GM19467 (cell line): Measurements from ENCODE around the gene RAB3GAP2.
"Not testable (repeated sequence)": the region's sequence is repeated elsewhere in the genome, so short reads cannot be mapped to it uniquely, and the experiment has no call there.

Source experiments
- ATAC-seq: cut with Tn5 transposase; IDR thresholded peaks from one replicate; pipeline ENCODE4 v1.9.1; 2021; ENCODE audit warnings: mild to moderate bottlenecking, moderate library complexity; ENCODE audit not compliant: unreplicated experiment

RAB3GAP2 gene

DNA sequence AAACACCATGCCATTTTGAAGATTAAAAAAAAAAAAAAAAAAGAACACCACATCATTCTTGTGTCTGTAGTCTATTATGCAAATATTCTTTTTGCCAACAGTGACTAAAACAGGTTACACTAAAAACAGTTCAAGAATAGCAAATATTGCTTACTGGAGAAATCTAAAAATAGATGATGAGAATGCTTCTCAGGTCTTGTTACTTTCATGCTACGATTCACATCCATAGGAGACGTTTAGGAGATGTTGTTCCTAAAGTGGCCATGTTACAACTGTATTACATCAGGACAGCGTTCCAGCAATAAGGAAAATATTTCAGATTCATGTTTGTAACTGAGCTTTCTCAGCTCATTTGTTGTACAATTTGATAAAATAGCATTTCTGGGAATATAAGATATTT lies 32.3 kb downstream of the RAB3GAP2 start:
- ATAC-seq = no peak

DNA sequence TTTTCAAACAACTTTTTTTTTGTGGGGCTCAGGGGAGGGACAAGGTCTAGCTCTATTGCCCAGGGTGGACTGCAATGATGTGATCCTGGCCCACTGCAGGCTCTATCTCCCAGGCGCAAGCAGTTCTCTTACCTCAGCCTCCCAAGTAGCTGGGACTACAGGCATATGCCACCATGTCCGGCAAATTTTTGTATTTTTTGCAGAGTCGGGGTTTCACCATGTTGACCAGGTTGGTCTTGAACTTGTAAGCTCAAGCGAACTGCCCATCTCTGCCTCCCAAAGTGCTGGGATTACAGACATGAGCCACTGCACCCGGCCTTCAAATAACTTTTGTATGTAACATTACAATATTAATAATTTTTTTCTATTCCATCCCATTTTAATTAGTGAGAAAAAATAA lies 33.0 kb downstream of the RAB3GAP2 start:
- ATAC-seq = no peak

DNA sequence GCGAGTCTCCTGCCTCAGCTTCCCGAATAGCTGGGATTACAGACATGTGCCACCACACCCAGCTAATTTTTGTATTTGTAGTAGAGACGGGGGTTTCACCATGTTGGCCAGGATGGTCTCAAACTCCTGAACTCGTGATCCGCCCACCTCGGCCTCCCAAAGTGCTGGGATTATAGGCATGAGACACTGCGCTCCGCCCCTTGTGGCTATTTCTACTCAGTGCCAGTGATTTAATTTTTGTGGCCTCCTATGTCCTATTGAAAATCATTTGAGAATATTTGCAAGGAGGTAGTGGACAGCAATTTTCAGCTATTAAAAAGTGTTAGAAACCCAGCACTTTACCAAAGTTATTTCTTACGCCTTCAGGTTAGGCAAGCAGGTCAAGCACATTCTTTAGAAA lies 36.0 kb downstream of the RAB3GAP2 start:
- ATAC-seq = not testable (repeated sequence)

DNA sequence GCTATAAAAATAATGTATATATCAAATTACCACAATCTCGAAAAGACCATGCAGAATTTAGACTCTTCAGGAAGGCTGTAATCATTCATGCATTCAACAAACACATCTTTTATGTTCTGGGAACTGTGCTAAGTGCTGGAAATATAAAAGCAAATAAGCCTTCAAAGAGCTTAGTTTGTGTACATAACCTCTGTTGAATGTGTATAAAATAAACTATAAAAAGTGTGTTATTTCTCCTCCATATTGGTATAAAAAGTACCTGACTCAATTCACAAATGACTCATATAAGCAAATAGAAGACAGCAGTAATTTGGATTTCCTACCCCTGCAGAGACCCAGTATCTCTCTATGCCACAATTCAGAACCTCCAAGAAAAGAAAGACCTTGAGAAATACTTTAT lies 36.8 kb downstream of the RAB3GAP2 start:
- no peak for ATAC-seq

DNA sequence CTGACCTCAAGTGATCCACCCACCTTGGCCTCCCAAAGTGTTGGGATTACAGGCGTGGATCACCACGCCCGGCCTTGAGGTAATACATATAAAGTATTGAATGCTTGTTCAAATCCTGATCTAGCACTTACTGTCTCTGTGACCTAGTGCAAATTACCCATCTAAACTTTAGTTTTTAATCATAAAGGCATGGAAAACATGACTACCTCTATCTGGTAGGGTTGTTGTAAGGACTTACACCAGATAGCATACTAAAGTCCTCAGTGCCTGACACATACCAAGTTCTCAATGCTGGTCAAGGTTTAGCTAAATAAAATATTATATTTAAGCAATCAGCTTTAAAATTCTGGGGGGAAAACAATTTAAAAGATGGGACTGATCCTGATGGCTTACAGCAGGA lies 38.3 kb downstream of the RAB3GAP2 start:
- ATAC-seq = no peak

DNA sequence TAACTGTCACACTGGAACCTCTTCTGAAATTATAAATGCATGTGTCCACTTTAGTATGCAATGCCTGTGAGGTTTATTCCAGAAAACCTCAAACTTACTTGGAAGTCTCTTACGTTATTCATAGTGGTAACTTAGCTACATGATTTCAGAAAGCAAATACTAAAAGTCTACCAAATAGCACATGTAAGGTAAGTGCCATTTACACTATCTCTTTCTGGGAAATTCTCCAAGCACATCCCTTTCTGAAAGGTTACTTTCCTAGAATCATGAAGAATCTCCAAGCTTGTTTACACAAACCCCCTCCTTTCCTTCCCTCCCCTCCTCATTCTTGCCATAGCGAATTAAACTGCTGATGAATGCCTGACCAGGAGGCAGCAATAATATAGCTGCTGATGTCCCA lies 42.5 kb downstream of the RAB3GAP2 start:
- ATAC-seq = no peak

DNA sequence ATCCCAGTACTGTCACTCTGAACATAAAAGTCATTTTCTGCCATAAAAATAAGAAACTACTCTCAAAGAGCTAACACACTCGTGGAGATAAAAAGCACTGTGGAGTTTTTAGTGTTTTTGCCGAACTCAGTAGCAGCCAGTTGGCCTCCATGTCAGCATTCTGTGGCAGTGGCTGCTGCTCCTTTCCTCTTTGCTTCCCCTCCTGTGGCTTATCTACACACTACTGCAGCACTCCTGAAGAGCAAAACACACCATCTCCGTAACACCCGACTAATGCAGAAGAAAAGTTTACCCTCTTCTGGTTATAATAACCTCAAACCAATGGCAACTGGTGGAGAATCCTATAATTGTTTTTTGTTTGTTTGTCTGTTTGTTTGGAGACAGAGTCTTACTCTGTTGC lies 44.9 kb downstream of the RAB3GAP2 start:
- ATAC-seq = no peak

DNA sequence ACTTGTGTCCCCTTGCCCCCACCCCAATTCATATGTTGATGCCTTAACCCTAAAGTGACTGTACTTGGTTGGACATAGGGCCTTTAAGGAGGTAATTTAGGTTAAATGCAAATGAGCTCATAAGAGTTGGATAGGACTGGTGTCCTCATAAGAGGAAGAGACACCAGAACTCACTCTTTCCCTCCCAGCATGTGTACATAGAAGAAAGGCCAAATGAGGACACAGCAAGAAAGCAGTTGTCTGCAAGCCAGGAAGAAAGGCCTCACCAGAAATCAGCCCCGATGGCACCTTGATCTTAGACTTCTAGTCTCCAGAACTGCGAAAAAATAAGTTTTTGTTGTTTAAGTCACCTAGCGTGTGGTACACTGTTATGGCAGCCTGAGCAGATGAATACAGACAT lies 45.5 kb downstream of the RAB3GAP2 start:
- ATAC-seq = no peak

DNA sequence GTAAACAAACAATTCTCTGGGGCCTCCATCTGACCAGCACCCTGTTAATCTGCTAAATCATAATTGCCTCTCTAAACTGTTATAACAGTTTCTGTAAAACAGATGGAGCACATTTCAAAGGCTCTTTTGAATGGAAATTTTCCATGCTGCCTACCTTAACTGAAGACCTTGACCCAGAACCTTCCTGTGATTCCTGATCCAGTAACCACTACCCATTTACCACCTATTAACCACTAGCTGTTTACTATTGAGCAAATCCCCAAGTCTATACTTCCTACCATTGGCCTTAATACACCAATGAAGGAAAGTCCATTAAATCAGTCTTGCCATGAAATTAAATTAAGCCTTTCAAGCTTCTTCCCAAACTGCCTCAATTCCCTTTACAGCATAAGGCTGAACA lies 46.3 kb downstream of the RAB3GAP2 start:
- no peak for ATAC-seq

DNA sequence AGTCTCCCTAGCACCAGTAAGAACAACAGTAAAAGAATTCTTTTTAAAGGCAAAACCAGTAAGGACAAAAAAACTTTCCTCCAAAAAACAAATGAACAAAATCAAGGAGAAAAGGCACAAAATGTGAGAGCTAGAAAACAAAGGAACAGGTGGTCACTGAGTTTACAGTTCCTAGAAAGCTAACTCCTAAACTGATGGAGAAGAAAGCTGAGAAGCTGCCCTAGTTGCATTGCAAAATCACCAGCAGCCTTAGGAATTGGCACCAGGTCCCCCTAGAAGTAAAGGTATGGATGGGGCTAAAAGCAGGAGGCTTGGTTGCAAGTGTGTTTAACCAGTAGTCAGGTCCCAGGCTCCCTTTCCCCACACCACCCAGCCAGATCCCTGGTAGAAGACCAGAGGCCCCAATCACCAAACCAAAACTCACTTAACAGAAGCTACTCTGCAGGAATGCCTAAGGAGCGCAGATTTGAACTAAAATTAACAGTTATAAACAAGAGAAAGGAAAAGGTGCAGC lies 47.6 kb downstream of the RAB3GAP2 start:
- ATAC-seq = no peak

DNA sequence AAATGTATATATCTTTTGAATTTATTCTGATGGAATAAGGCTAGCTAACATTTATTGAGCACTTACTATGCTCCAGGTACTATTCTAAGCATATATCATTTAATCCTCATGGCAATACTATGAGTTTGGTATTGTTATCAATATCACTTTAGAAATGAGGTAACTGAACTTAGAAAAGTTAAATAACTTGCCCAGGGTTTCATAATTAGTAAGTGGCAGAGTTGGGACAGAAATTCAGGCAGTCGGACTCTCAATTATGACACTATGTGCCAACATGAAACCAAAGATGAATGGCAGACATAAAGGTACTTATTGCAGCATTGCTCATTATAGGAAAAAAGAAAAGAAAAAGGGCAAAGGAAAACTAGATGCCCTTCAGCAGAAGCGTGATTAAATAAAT lies 48.2 kb downstream of the RAB3GAP2 start:
- no peak for ATAC-seq

DNA sequence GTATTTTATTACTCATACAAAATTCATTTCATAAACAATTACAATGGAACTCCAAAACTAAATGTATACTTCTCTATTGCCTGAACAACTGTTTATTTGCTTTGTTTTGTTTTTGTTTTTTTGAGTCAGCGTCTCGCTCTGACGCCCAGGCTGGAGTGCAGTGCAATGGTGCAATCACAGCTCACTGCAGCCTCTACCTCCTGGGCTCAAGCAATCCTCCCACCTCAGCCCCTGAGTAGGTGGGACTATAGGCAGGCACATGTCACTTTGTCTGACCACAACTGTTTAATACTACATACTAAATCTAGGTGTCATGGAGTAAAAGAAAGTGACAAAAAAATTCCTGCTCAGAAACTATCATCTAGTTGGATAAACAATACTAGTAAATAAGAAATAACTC lies 49.3 kb downstream of the RAB3GAP2 start:
- no peak for ATAC-seq

DNA sequence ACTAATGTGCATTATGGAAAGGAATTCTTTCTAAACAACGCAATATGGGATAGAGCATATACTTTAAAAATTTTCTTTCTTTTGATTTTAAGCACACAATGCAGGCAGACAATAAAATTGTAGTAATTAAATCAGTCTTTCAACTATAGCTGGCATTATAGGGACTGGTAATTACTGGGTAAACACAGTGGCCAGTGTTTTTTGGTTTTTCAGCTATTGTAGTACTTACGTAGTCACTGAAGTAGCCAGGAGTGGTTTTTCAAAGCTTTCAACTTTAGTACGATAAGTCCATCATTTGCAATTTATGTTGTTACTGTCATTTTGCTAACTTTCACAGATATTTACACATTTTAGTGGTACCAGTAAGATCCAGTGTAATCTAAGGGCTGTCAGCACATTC lies 50.6 kb downstream of the RAB3GAP2 start:
- ATAC-seq = no peak

DNA sequence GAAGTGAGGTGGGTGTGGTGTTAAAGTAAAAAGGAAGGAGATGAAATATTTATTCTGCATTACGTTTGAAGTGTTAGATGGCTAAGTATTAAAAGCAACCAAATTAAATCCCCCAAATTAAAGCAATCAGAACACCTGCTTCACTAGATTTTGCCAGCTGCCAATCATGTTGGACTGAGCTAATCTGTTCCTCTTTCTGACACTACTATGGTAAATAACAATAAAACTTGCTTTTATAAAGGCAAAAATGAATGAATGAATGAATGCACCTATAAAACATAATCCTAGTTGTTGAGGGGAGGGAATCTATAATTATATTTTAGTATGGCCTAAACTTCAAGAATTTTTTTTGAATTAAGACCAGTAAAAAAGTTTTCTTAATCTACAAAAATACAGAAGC lies 51.0 kb downstream of the RAB3GAP2 start:
- ATAC-seq = no peak

DNA sequence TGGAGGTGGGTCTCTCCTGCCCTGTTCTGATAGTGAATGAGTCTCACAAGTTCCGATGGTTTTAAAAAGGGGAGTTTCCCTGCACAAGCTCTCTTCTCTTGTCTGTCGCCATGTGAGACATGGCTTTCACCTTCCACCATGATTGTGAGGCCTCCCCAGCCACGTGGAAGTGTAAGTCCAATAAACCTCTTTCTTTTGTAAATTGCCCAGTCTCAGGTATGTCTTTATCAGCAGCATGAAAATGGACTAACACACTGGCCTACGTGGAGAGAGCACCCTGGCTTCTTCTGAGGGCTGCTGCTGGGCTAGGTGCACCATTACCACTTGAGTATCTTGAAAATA lies 51.6 kb downstream of the RAB3GAP2 start:
- not testable (repeated sequence) for ATAC-seq

DNA sequence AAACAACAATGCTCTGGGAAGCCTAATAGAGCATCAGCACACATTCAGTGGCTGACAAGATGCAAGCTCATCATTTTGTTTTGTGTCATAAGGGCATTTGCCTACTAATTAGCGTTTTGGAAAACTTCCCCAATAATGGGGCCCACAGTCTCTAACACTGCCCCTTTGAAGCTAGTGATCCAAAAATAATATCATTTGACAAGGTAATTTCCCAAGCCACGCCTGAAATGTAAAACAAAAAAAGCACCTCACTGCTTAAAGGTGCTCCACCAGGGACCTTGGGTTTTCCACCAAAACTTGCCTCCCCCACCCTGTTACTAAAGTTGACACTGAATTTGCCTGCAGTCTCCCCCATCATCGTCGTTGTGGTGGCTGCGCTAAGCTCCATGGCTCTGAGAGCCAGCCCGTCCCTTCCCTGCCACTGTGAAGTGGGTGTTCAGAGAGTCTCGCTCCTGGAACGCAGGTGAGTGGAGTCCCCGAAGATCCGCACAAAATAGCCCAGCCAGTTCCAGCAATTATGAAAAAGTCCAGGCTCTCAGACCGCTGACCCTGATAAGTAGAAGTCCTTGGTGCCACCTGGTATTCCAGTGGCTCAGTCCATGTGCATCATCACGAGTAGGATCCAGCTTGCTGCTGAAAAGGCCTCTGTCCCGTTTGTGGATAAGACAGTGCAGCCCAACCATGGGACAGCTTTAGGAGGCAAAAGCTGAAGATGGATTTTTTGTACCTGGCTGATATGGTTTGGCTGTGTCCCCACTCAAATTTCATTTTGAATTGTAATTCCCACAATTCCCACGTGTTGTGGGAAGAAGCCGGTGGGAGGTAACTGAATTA lies 52.2 kb downstream of the RAB3GAP2 start:
- ATAC-seq = peak; percentile 42

DNA sequence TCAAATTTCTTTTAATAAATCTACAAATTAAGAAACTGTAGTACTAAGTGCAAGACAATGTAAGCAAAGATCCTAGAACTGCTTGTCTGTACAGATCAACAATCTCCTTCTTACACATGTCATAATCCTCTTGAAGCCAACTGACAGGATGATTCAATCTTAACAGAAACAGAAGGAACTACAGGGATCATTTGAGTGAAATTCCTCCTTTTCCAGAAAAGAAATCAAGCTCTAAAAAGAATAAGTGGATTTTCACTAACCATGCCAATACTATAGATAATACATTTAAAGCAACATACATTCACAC lies 53.2 kb downstream of the RAB3GAP2 start:
- no peak for ATAC-seq

DNA sequence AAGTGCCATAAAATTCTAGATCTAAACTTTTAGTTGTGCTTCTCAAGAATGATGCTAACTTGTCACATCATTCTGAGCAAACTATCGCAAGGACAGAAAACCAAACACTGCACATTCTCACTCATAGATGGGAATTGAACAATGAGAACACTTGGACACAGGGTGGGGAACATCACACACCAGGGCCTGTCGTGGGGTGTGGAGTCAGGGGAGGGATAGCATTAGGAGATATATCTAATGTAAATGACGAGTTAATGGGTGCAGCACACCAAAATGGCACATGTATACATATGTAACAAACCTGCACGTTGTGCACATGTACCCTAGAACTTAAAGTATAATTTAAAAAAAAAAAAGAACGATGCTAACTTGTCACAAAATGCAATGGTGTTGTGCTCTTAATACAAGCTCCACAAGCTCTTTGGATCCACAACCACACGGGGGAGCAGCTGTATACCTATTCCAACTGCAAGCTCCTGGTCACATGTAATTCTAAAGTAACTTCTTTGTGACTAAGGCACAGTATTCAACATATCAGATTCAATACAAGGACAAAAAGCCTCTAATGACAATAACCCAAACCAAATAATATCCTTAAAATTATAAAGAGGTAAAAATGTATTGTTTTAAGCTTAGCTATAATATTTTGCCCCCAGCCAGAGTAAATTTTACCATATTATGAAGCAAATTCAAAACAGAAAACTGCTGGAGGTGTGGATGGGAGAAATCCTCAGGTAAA lies 53.7 kb downstream of the RAB3GAP2 start:
- ATAC-seq = not testable (repeated sequence)

DNA sequence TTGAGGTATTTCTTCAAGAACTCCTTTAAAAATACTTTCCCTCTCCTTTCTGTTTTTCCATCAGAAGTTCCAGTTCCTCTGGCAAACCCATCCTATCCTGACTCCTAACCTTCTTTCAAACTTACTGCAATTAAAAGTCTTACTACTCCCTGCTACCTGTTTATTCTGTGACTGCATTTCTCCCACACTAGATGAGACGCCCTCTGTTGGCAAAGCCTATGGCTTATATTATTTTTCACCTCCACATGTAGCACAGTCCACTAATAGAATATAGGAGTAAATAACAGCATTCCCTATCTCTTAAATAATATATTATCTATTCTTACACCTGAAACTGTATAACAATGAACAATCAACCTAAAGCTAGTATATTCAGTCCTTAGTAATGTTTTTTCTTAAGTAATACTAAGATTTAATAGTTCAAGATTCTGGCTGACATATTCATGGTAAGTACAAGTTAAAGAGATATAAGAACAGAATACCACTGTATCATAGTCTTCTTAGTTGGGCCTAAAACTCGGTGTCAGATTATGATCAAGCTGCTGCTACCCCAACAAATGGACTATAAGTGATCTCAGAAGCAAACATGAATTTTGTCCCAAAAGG lies 54.8 kb downstream of the RAB3GAP2 start:
- no peak for ATAC-seq

DNA sequence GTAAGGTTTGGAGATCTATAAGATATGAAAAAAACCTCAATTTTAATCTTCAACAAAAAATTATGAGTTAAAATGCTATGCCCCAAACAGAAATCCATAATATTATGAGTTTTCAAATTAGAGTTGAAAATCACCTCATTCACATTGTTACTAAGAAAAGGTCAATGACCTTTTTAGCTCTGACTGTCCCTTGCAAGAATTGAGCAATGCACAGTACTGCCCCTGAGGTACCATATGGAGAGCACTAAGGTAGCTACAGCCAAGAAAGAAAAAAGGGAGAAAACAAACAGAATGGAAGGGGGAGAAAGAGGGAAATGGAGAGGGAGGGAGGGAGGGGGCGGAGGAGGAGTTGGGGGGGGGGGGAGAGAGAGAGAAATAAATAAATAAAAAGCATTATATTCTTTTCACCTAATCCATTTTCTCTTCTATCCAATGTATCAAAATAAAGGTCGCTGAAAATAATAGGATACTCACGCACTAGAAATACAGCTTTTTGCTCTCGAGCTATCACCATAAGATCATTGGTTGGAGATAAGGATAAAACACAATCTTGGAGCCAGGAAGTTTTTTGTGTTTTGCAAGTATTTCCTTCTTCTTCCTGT lies 58.8 kb downstream of the RAB3GAP2 start:
- no peak for ATAC-seq

DNA sequence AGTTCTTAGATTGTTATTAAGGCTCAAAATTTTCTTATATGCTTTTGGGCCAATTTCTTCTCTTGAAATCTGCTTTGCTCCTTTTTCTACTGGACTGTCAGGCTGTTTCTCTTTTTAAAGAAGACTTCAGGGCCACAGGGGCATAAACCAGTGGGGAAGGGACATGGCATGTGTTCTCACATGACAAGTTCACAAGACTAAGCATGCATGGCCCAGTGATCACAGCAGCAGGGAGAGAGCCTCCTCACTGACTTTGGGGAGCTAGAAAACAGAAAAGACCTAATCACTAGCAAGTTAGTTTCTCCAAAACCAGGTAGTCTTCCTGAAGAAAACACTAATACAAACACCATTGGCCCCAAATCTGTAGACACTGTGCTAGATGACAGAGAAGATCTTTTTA lies 64.8 kb downstream of the RAB3GAP2 start:
- ATAC-seq = no peak

DNA sequence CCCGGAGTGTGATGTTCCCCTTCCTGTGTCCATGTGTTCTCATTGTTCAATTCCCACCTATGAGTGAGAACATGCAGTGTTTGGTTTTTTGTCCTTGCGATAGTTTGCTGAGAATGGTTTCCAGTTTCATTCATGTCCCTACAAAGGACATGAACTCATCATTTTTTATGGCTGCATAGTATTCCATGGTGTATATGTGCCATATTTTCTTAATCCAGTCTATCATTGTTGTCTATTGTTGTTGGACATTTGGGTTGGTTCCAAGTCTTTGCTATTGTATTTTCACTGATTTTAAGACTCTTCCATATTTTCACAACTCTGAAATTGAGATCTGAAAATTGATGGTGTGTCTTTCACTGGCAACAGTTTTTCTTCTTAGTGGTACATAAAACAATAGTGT lies 67.5 kb downstream of the RAB3GAP2 start:
- not testable (repeated sequence) for ATAC-seq
